Activated T-helper 17 cell treated with anti-CD3 and anti-CD28 coated beads, Interleukin-2, amount 50 U/mL, for 72 hours (primary cell): ENCODE data around the gene CCDC50. TPM values are rescaled to one million over a fixed set of nuclear protein-coding genes. Genes with fewer than 3 reads are reported as not detected.

Experiments
- ATAC-seq: fragments of 150-1000 bp; cut with Tn5 transposase; replicated peaks from 2 replicates; pipeline ENCODE4 v1.10.0; 2021; ENCODE audit warnings: mild to moderate bottlenecking, moderate library complexity
- H3K27ac Mint-ChIP-seq: one replicate; pipeline ENCODE4 v1.8.0; 2022; ENCODE audit warnings: mixed read lengths
- H3K27me3 Mint-ChIP-seq: one replicate; pipeline ENCODE4 v1.8.0; 2022; ENCODE audit warnings: mixed read lengths
- H3K36me3 Mint-ChIP-seq: one replicate; pipeline ENCODE4 v1.8.0; 2022; ENCODE audit warnings: low read depth, mild to moderate bottlenecking, mixed read lengths
- H3K4me1 Mint-ChIP-seq: one replicate; pipeline ENCODE4 v1.8.0; 2022; ENCODE audit warnings: mixed read lengths
- H3K4me3 Mint-ChIP-seq: one replicate; pipeline ENCODE4 v1.8.0; 2022; ENCODE audit warnings: mild to moderate bottlenecking, mixed read lengths
- H3K9me3 Mint-ChIP-seq: one replicate; pipeline ENCODE4 v1.8.0; 2022; ENCODE audit warnings: mixed read lengths
- total RNA-seq, 2 donors: library from RNA; stranded (reverse); gene quantifications; one replicate each; pipeline ENCODE4 v1.2.3, GENCODE V29; 2022

The CCDC50 gene
- total RNA-seq, 2 donors from 2014 or later, result 12.6 to 14.6 TPM

DNA sequence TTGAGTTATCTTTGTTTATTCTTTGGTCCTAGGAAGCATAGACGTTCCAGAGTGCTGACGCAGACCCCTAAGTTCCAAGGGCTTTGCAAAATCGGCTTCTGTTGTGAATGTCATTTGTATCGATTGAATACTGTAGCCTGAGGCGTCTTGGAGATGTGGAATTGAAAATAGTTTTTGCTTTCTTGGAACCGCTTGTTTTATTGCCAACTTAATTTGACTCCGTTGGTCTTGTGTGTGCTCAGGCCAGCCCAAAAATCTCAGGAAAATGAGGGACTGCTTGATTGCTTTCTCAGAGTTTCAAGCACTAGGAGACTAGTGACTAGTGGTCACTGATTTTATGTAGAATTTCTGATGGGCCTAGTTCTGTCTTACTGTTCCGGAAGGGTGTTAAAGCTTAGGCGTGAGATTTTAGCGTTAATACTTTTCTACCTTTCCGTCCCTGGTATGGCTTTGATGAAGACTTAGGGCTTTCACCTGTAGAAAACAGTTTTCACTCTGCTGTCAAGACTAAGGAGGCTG, 1.4 kb downstream of the CCDC50 start:
- H3K4me1 Mint-ChIP-seq, result peaks cover 13% of the 10 kb centered on the region
- H3K27me3 Mint-ChIP-seq, result peaks cover 20% of the 10 kb centered on the region
- peak overlapping the region; percentile 73 for H3K27ac Mint-ChIP-seq
- peaks cover 3% of the 10 kb centered on the region for H3K9me3 Mint-ChIP-seq
- peak overlapping the region; percentile 81 for H3K4me3 Mint-ChIP-seq
- ATAC-seq, result no peak
- H3K36me3 Mint-ChIP-seq, result no peaks in the 10 kb centered on the region

DNA sequence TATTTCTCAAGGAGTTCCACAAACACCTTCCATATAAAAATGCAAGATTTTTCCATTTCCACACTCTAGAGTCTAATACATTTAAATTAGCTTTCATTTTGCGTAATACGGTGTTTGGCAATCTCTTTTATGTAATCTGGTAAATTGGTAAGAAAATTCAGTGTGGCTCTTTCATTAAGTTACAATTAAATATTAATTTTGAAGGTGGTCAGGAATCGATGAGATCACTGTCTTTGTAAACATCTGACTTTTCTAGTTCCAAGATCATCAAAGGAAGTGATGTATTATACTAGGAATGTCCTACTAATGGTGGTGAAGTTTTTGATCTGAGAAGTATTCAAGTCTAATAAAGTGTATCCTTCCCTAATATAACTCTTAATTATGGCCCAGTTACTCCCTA, 2.2 kb downstream of the CCDC50 start:
- ATAC-seq, result no peak
- Mint-ChIP-seq H3K9me3 (peaks cover 3% of the 10 kb centered on the region), H3K4me3 (peak overlapping the region; percentile 81), H3K4me1 (peaks cover 13% of the 10 kb centered on the region), H3K36me3 (no peaks in the 10 kb centered on the region), H3K27ac (peak overlapping the region; percentile 73), H3K27me3 (peaks cover 20% of the 10 kb centered on the region)

DNA sequence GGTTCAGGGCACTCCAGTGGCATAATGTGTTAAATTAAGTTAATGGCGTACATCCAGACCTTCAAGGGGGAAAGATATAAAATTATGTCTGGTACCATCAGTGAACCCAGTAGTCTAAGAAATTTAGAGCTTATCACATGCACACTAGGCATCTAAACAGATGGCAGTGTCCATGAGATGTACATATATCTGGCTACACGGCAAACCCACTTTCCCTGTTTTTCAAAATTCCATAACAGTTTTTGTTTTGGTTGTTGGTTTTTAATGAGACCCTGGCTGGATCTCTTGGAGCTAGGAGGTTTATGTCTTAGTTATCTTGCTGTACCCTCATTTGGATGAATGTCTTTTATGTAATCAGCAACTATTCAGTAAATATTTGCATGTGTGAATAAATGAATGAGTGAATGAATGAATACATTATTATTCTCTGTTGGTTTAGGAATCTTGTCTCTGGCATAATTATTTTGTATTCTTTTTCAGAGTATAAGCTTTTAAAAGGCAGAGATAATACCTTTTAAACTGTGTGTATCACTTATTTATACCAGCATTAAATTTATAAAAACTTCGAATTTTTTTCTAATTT, 4.2 kb downstream of the CCDC50 start:
- no peak overlapping the region for H3K4me3 Mint-ChIP-seq

DNA sequence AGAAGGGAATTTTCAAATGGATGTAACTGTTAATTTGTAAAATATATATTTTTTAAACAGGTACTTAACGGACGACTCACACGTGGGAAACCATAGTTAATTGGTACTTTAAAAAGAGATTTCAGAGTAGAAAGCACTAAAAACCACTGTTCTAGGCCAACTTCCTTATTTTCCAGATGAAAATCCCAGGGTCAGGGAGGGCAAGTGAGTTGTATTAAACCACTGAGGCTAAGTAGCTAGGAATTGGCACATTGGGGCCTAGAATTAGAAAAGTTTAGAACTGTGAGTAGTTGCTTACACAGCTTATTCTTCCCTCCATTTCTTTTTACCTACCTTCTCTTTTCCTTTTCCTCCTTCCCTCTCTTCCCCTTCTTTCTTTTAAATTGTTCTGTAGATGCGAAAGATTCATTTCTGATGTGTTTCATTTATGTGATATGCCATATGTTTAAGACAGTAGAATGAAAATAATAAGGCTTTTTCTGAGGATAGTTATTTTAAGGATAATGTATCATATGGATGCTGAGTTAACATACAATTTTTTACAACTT, 5.2 kb downstream of the CCDC50 start:
- peaks cover 10% of the 10 kb centered on the region for H3K27me3 Mint-ChIP-seq
- no peaks in the 10 kb centered on the region for H3K36me3 Mint-ChIP-seq
- H3K4me1 Mint-ChIP-seq, result peaks cover 6% of the 10 kb centered on the region
- H3K27ac Mint-ChIP-seq, result no peak overlapping the region
- H3K9me3 Mint-ChIP-seq, result no peaks in the 10 kb centered on the region
- ATAC-seq, result no peak
- no peak overlapping the region for H3K4me3 Mint-ChIP-seq

More for the DNA sequence above, 4.2 kb downstream of the CCDC50 start:
- no peak for ATAC-seq
- H3K36me3 Mint-ChIP-seq, result no peaks in the 10 kb centered on the region
- peaks cover 15% of the 10 kb centered on the region for H3K27me3 Mint-ChIP-seq
- peaks cover 2% of the 10 kb centered on the region for H3K9me3 Mint-ChIP-seq
- peaks cover 12% of the 10 kb centered on the region for H3K4me1 Mint-ChIP-seq
- H3K27ac Mint-ChIP-seq, result no peak overlapping the region

DNA sequence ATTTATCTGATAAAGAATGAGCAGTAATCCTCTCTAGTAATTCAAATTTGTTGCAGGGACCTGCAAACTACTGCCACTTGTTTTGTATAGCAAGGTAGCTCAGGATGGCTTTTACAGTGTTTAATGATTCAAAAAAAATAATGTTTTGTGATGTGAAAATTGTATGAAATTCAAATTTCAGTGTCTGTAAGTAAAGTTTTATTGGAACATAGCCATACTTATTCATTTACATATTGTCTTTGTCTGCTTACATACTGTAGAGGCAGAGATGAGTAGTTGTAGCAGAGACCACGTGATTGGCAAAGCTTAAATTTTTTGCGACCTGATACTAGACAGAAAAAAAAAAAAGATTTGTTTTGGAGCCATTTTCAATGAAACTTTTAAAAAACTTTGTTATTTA, 7.6 kb downstream of the CCDC50 start:
- Mint-ChIP-seq H3K4me1 (no peaks in the 10 kb centered on the region), H3K27ac (no peak overlapping the region), H3K4me3 (peak overlapping the region; percentile 34), H3K36me3 (no peaks in the 10 kb centered on the region), H3K27me3 (no peaks in the 10 kb centered on the region), H3K9me3 (no peaks in the 10 kb centered on the region)
- ATAC-seq, result peak; percentile 34

DNA sequence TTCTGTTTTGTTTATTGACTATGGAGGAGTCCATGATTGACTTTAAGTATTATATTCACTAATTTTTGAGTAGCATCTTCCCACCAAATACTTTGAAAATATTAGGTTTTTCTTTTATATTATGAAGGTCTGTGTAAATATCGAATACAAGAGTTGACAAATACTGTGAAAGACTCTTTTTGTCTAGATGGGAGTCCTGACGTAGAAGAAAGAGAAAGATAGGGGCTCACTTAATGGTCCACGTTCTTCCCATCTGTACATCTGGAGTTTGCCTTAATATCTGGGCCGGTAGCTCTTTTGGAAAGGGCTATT, 8.9 kb downstream of the CCDC50 start:
- Mint-ChIP-seq H3K4me3 (peak overlapping the region; percentile 34), H3K9me3 (no peaks in the 10 kb centered on the region), H3K27me3 (no peaks in the 10 kb centered on the region), H3K4me1 (no peaks in the 10 kb centered on the region), H3K27ac (peak overlapping the region; percentile 28), H3K36me3 (no peaks in the 10 kb centered on the region)
- no peak for ATAC-seq

DNA sequence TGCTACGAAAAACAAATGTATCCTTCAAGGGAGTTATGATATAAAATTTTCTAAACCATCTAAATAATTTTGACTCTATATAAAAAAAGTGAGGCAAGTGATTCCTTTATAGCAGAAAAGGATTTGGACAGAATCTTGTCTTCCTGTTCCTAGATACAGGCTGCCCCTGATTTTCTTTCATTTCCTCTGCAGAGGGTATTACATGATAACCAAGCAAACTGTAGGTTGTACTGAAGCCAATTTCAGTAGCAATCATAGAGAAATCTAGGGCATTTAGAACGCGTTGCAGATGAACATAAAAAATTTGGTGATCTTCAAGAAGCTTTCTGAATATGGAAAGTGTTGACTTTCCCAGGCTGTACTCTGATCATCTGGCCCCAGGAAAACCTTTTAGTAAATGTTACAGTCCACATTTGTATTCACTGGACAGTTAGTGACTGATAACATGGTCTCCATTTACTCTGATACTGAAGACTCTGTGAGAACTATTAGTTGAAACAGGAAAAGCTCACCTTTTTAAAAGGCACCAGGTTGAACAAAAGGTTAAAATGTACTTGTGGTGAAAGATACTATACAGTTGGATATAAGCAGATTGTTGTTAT, 10.2 kb downstream of the CCDC50 start:
- Mint-ChIP-seq H3K4me3 (no peak overlapping the region), H3K4me1 (no peaks in the 10 kb centered on the region), H3K9me3 (no peaks in the 10 kb centered on the region), H3K36me3 (no peaks in the 10 kb centered on the region), H3K27me3 (no peaks in the 10 kb centered on the region), H3K27ac (no peak overlapping the region)
- ATAC-seq, result no peak

DNA sequence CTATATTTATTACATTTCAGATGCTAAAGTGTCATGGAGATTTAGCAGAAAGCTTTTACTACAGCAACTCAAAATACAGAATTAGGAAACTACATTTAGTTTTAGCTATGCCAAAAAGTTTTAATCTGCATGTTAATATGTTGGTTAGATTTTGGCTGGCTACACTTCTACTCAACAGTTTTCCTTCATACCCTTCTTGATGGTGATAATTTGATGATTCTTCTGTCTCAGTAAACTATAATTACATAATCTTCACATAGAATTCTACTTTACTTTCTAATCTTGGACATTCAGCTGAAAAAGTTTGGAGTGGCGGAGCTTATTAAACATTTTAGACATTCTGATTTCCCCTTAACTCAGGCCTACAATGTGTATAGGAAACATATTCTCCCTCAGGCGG, 11.2 kb downstream of the CCDC50 start:
- no peaks in the 10 kb centered on the region for H3K4me1 Mint-ChIP-seq
- H3K4me3 Mint-ChIP-seq, result no peak overlapping the region
- H3K27me3 Mint-ChIP-seq, result no peaks in the 10 kb centered on the region
- H3K36me3 Mint-ChIP-seq, result no peaks in the 10 kb centered on the region
- ATAC-seq, result no peak
- no peaks in the 10 kb centered on the region for H3K9me3 Mint-ChIP-seq
- no peak overlapping the region for H3K27ac Mint-ChIP-seq

DNA sequence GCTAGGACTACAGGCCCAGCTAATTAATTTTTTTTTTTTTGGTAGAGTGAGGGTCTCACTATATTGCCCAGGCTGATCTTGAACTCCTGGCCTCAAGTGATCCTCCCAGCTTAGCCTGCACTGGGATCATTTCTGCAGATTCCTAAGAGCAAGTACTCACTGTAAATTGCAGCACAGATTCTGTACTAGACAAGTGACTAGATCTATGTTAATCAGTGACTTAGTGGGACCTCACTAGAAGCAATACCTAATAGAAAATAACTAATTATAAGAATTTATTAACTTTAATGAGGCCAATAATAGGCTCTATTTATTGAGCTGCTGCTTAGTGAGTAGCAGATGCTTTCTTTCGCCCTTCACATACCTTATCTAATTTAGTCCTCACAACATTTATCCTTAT, 11.8 kb downstream of the CCDC50 start:
- Mint-ChIP-seq H3K27ac (no peak overlapping the region), H3K9me3 (no peaks in the 10 kb centered on the region), H3K36me3 (no peaks in the 10 kb centered on the region), H3K27me3 (no peaks in the 10 kb centered on the region), H3K4me1 (no peaks in the 10 kb centered on the region), H3K4me3 (no peak overlapping the region)
- ATAC-seq, result no peak

DNA sequence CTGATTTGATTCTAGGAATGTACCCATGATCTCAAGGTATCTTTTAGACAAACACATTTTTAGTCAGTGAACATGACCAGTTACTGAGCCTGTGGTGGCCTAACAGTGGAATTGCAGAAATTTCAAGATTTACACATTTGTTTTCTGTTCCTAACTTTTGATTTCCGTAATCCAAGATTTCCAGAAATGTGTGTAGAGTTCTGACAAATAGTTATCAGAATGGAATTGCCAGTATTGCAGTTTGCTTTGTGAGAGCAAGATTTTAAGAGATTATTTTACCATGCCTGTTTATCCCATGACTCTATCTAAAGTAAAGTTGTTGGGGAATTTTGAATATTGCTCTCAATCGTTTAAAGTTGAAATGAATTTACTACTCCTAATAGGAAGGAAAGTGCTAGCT, 12.8 kb downstream of the CCDC50 start:
- ATAC-seq, result no peak
- Mint-ChIP-seq H3K27ac (no peak overlapping the region), H3K4me3 (no peak overlapping the region), H3K27me3 (no peaks in the 10 kb centered on the region), H3K4me1 (no peaks in the 10 kb centered on the region), H3K36me3 (no peaks in the 10 kb centered on the region), H3K9me3 (no peaks in the 10 kb centered on the region)

DNA sequence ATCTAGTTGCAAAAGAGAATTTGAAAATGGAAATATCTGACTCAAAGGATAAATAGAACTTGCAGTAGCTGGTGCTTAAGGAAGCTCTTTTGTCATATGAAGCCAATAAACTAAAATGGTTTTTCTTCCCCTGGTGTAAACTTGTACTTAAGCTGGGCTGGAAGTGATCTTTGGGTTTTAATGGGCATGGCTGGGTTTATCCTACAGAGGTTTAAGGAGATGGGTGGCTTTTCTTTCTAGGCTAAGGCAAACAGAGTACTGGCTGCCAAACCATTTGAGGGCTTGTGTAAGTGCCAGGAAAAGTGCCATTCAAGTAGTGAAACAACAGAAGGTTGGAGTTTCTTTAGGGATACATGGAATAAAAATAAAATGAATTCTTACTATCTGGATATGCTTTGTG, 13.2 kb downstream of the CCDC50 start:
- Mint-ChIP-seq H3K27ac (no peak overlapping the region), H3K4me1 (no peaks in the 10 kb centered on the region), H3K4me3 (no peak overlapping the region), H3K27me3 (no peaks in the 10 kb centered on the region), H3K9me3 (no peaks in the 10 kb centered on the region), H3K36me3 (no peaks in the 10 kb centered on the region)
- ATAC-seq, result no peak

DNA sequence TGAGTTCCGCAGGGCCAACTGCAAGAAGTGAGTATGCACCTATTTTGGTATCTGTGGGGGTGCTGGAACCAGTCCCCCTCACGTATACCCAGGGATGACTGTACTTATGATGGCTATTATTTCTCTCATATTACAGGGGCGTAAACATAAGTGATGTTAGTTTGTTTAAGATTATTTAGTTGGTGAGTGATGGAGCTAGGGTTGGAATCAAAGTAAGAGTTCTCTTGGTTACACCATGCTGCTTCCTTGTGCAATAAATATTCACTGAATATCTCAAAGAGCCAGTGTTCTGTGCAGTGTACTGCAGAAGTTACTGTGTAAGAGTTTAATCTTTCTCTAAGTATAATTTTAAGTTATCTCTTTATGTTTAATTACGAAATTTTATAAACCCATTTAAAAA, 13.9 kb downstream of the CCDC50 start:
- Mint-ChIP-seq H3K9me3 (no peaks in the 10 kb centered on the region), H3K4me3 (no peak overlapping the region), H3K27me3 (no peaks in the 10 kb centered on the region), H3K36me3 (no peaks in the 10 kb centered on the region), H3K27ac (no peak overlapping the region), H3K4me1 (no peaks in the 10 kb centered on the region)
- ATAC-seq, result no peak

DNA sequence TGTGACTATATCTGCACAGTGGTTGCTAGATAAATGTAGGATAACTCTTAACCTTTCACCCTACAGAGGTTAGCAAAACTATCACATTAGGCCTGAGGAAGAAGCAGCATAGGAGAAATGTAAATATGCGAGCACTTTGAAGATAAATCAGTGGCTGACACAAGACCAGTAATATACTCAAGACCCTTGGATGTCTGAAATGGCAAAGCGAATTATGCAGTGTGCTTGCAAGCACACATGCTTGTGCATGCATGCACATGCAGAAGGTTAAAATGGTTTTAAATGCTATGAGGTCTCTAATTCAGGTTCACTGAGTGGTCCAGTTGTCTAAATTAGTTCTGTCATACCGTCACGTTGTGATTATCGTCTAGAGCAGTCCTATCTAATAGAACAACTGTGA, 14.7 kb downstream of the CCDC50 start:
- Mint-ChIP-seq H3K9me3 (no peaks in the 10 kb centered on the region), H3K4me1 (no peaks in the 10 kb centered on the region), H3K27me3 (no peaks in the 10 kb centered on the region), H3K36me3 (no peaks in the 10 kb centered on the region), H3K27ac (no peak overlapping the region), H3K4me3 (no peak overlapping the region)
- no peak for ATAC-seq

DNA sequence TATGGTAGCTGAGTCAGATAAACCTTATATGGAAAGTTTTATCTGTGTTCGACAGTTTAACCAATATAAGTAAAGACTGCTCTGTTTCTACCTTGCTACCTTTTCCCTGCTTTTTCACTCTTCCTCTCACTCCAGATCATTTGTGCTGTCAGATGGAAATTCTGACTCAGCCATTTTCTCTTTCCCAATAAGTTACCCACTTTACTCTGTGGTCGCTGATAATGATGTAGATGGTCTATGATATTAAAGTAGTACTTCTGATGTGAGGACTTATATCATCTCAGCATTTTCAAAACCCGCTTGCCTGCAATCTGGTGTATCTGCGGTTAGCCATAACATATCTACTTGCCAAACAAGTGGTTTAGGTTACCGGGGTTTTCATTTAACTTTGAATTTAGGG, 16.1 kb downstream of the CCDC50 start:
- H3K27ac Mint-ChIP-seq, result no peak overlapping the region
- no peaks in the 10 kb centered on the region for H3K27me3 Mint-ChIP-seq
- no peak overlapping the region for H3K4me3 Mint-ChIP-seq
- H3K36me3 Mint-ChIP-seq, result no peaks in the 10 kb centered on the region
- no peaks in the 10 kb centered on the region for H3K4me1 Mint-ChIP-seq
- no peaks in the 10 kb centered on the region for H3K9me3 Mint-ChIP-seq
- ATAC-seq, result peak; percentile 14

DNA sequence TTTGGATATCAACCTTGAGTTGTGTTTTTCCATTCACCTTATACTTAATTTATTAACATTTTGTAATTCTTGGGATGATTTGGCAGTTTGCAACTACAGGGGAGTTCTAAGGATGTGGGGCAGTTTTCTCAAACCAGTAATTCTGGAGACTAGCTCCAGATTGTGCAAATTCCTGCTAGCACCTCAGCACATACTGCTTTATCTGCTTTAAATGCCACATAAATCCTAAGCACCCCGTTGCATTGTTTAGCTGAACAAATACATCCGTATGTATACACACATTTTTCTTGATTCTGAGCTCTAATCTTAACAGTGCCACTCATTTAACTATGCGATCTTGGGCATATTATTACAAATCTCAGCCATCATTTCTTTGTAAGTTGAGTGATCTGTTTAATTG, 18.0 kb downstream of the CCDC50 start:
- no peaks in the 10 kb centered on the region for H3K9me3 Mint-ChIP-seq

More for the DNA sequence above, 18.0 kb downstream of the CCDC50 start:
- Mint-ChIP-seq H3K27me3 (no peaks in the 10 kb centered on the region), H3K36me3 (no peaks in the 10 kb centered on the region), H3K4me1 (no peaks in the 10 kb centered on the region), H3K27ac (no peak overlapping the region), H3K4me3 (no peak overlapping the region)
- ATAC-seq, result no peak
